ENCODE data around the gene TREML4.
"Not testable (repeated sequence)": the region's sequence is repeated elsewhere in the genome, so short reads cannot be mapped to it uniquely, and the experiment has no call there.

The TREML4 gene

DNA sequence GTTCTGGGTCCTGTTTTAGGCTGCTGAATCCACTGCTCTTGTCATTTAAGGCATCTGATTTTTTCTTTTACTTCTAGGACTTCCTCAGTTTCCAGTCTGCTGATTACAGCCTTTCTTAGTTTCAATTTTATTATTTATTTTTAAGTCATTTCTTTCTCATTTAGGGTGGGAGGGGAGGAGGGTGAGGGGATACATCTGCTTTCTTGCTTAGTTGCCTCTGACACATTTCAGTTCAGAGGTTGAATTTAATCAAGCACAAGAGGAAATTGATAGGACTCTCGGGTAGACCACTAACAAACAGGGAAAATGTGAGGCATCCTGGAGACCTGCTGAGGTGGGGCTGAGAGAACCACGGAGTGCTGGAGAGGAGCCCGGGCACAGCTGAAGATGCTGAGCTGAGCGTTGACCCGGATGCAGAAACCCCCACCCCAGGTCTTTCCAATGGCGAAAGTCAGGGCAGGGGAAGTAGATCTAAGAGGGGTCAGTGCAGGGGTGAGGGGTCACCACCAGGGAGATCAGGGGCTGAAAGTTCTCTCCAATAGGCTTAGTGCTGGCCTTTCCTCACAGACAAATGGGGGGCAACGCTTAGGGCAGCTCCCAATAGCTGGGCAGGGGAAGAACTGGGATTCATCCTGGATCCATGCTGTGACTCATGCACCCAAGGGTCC lies 19.6 kb upstream of the TREML4 start:
- DNase-seq: no peak

DNA sequence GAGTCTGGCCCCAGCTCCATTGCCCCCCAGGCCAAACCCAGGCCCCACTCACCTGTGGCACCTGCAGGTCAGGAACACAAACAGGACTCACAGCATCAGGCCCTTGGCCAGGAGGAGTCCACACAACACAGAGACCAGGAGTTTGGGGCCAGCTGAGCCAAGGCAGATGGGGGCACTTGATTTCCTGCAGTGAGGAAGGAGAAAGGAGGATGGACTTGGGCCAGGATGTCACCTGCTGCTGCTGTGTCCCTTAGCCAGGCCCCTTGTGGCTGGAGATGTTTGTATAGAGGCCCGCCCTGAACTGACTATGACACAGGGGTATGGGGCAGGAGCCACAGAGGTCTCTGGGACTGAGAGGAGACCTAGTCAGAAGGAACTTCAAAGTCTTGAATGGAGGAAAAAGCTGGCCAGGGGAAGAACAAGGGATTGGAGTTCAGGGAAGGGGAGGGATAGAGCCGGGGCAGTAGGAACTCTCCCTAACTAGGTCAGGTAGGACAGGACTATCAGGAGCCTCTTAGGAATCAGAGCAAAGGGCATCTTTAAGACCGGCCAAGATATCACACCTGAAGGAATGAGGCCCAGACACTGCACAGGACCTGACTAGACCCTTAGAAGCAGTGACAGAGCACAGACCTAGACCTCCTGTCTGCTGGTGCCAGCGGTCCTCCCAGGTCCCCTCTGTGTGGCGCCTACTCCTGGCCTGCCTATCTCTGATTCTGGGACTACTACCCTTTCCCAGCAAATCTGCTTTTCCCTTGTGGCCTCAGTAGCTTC lies 18.4 kb upstream of the TREML4 start:
- no peak for DNase-seq

DNA sequence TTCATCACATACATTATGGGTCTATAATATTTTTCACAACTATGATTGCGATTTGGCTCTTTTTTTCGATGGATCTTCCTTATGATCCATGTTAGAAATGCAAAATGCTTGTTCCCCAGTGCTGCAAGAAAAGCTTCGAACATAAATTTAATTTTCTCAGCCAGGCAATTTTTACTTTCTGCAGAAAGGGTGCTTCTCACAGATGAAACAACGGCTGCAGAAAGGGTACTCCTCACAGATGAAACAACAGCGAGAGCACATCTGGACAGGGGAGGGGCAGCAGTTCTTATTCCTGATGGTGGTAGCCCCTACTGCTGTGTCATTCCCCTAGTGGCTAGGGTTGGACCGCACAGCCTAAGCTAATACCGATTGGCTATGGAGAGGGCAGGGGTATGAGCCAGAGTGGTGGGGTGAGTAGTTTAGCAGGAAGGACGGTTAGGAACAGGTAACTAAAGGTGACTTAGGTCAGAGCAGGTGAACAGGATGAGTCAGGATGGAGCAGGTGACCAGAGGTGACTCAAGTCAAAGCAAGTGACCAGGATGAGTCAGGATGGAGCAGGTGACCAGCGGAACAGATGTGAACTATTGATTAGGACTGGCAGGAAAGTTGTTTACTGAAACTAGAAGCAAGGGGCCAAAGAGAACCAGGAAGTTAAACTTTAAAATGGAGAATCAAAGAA lies 13.4 kb upstream of the TREML4 start:
- no peak for DNase-seq

DNA sequence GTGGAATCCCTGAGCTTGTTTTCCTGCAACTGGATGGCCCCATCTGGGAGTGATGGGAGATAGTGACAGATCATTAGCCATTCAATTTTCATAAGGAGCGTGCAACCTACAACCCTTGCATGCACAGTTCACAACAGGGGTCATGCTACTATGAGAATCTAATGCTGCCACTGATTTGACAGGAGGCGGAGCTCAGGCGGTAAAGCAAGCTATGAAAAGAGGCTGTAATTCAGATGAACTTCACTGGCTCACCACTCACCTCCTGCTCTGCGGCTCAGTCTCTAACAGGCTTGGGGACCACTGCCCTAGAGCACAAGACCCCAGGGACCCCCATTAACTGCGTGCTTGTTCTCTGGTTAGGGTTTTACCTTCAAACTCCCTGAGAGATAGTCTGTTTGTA lies 12.4 kb upstream of the TREML4 start:
- DNase-seq: no peak

DNA sequence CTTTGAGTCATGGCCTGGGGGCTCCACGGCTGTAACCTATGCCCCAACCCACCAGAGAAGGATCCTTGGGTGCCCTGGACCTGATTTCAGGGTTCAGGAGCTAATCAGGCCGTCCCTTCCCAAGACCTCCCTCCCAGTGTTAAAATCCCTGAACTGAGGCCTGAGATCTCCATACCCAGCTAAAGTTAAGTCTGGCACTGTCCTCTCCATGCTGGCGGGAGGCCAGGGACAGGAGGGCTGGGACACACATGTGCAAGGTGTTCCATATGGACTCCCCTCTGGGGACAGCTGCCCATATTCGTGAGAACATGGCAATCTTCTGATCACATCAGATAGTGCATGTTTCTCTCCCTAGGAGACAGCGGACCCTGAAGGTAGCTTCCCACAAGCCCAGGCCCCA lies 11.5 kb upstream of the TREML4 start:
- DNase-seq: no peak

DNA sequence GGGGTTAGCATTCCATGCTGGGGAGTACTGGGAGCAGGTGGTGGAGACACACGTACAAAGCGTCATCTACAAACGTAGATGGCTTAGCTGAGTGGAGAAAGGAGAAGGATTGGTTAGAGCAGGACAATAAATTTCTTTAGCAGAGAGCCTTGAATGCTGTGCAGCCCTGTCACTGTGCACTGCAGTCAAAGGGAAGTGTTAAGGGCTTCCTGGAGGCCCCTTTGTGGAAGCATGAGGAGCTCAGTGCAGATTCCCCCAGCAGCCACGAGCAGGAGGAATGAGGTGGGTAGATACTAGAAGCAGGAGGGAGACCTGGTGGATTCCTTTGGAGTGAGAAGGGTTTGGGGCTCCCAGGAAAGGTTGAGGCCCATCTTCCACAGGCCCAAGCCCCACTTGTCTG lies 6.1 kb upstream of the TREML4 start:
- DNase-seq: no peak

DNA sequence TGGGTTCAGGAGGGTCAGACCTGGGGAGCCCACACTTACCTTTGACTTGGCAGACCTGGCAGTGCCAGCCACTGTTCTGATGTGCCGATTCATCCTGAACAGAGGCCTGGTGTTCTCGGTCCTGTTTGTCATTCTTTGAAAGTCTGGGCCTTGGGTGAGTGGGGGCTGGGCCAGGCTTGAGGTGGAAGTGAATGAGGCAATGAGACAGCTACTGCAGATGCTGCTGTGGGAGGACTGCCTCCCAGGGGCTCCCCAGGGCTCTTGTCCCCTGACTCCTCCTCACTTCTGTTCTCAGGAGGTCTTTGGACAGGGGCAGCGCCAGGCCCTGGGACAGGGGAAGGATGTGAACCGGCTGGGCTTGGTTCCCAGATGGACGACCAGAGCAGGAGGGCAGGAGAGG lies 5.6 kb upstream of the TREML4 start:
- no peak for DNase-seq

- no peak for DNase-seq
These were observed 3.3 kb upstream of the TREML4 start for GRCh38 chr6:41224800-41225199.

DNA sequence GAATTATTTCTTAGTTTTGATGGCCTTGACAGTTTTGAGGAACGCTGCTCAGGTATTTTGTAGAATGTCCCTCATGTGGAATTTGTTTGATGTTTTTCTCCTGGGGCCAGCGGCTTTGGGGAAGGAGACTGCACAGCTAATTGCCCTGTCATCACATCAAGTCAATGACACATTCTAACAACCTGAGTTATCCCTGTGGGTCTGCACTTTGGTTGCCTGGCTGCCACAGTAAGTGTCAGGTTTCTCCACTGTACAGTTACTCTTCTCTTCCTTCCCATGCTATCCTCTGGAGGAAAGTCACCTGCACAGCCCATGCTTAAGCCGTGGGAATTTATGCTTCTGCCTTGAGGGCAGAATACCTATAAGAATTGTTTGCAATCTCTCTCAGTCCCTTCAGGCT lies 1.4 kb upstream of the TREML4 start:
- DNase-seq: no peak

GRCh38 chr6:41228616-41229015 lies 467 bp downstream of the TREML4 start:
- no peak for DNase-seq

DNA sequence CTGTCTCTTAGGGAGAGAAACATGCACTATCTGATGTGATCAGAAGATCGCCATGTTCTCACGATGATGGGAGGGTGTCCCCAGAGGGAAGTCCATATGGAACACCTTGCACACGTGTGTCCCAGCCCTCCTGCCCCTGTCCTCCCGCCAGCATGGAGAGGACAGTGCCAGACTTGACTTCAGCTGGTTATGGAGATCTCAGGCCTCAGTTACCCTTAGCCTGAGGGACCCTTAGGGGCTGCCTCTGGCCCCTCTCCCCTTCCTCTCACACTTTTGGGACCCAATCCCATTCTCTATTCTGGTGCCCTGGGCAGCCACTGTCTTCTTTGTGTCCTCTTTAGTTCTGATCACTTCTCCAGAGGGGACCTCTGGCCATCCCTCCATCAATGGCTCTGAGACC lies 1.6 kb downstream of the TREML4 start:
- DNase-seq: no peak

DNA sequence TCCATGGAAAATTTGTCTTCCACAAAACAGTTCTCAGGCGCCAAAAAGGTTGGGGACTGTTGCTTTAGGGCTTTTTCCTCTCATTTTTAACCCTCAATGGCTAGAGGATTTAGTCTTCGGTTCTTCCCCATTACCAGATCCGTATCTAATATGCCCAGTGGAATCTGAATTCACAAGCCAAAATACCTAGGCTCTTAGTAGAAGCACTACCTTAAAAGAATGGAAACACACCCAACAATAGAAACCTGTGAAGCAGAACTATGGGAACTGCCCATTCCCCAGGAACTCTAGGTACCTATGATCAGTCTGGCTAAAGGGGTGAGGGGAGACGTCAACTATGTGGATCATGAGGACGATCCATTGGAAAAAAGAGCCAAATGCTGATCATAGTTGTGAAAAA lies 3.1 kb downstream of the TREML4 start:
- DNase-seq: no peak

- DNase-seq: no peak
These were observed 4.5 kb downstream of the TREML4 start for GRCh38 chr6:41232667-41233066.

DNA sequence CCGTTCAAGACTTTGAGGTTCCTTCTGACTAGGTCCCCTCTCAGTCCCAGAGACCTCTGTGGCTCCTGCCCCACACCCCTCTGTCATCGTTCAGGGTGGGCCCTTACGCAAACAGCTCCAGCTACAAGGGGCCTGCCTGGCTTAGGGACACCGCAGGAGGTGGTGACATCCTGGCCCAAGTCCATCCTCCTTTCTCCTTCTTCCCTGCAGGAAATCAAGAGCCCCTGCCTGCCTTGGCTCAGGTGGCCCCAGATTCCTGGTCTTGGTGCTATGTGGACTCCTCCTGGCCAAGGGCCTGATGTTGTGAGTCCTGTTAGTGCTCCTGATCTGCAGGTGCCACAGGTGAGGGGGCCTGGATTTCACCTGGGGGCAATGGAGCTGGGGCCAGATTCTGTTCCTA lies 8.1 kb downstream of the TREML4 start:
- no peak for DNase-seq

GRCh38 chr6:41237128-41237527 lies 9.0 kb downstream of the TREML4 start:
- no peak for DNase-seq

DNA sequence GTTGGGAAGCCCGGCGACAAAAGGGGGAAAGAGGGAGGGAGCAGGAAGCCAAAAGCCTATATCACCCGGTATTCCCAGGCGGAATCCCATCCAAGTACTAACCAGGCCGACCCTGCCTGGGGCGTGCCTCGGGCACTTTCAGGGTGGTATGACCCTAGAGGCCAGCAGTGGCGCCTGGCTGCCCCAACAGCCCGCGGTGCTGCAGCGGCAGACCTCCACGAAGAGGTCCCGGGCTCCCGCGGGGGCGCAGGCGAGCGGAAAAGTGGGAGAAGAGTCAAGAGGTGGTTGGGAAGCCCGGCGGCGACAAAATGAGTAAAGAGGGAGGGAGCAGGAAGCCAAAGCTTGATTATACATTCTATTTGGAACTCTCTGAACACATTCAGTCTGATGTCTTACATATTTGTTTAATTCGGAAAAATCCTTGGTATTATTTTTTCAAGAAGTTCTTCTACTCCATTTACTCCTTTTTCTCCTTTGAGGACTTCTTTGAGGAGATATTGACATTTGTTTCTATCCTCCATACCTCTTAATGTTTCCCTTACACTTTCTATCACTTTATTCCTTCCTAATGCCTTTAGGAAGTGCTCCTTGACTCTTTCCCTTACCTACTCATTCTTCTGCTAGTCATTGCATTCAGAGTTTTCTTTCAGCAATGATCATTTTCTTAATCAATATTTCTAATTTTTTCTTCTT lies 11.5 kb downstream of the TREML4 start:
- DNase-seq: no peak

GRCh38 chr6:41246529-41246928 lies 18.4 kb downstream of the TREML4 start:
- not testable (repeated sequence) for DNase-seq

GRCh38 chr6:41247288-41247865 lies 19.2 kb downstream of the TREML4 start:
- DNase-seq: no peak

DNA sequence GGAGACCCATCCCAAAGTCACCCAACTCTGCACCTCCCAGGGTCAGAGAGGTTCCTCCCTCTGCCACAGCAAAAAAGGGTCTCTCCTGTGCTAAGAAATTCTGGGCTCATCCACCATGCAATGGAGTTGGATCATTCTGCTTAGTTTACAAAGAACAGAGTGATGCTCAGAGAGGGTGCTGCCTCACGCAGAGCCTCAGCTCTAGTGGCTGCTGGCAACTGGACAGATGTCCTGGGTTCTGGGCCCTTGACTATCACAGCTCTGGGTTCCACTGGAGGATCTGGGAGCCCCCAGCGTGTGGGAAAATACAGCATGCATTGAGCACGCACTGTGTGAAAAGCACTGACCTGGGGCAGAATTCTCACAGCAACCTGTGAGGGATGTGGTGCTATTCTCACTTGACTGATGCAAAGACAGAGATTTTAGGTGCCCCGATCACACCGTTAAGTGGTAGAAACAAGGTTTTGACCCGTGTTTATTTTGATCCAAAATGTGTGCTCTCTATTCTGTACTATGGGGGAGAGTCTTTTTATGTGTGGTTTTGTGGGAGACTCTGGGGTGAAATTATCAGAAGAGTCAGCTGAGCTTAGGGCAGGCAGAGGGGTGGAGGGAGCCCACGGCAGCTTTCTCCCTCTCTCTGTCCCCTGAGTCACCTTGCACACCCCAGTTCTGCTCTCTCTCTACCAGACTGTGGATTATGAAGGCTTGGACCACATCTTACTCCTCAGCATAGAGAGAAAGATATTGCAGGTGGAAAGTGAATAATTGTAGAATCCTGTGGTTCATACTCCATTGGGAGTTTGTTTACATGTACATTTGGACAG lies 19.9 kb downstream of the TREML4 start:
- no peak for DNase-seq

GRCh38 chr6:41252401-41253169 lies 24.4 kb downstream of the TREML4 start:
- no peak for DNase-seq

- no peak for DNase-seq
These were observed 27.0 kb downstream of the TREML4 start for GRCh38 chr6:41255110-41255509.
